ENCODE measurements around the gene XKR7.
"Not testable (repeated sequence)": the region's sequence is repeated elsewhere in the genome, so short reads cannot be mapped to it uniquely, and the experiment has no call there.

The XKR7 gene

DNA sequence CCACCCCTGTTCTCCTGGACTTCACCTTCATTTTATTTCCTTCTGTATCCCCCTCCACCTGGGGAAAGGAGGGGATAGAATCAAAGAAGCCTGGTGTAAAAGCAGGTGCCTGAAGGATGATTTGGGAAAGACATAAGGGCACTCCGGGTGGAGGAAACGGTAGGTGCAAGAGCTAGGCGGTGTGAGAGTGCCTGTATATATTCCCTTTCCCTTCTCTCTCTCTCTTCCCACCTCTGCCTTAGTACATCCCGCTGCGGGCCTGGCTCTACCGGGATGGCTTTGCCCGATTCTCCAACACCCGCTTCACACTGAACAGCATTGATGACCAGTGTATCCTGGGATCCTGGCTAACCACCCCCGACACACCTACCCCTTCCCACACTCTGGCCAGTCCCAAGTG lies 42.3 kb upstream of the XKR7 start:
- Histone ChIP-seq H3K9me3 (ENCODE audit: control insufficient read depth in 1 of 2, low read length in 2 of 2) (no peaks in the 10 kb centered on the region), H3K4me3 (ENCODE audit: low read depth in 1 of 2, low read length in 2 of 2) (no peak overlapping the region)

DNA sequence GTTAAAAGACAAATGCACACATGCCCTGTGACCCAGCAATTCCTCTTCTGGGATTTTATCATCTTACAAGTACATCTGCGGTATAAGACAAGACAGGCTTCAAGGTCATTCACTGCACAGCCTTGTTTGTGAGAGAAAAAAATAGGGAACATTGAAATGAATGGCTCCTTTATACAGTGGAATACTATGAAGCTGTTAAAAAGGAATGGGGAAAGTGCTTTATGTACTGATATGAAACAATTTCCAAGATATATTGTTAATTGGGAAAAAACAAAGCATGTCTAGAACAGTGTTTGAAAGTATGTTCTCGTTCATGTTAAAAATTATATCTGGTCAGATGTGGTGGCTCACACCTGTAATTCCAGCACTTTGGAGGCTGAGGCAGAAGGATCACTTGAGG lies 41.5 kb upstream of the XKR7 start:
- Histone ChIP-seq H3K9me3 (ENCODE audit: control insufficient read depth in 1 of 2, low read length in 2 of 2) (no peaks in the 10 kb centered on the region), H3K36me3 (ENCODE audit: control insufficient read depth in 1 of 2, insufficient read depth in 2 of 2, low read length in 2 of 2) (no peaks in the 10 kb centered on the region), H3K27ac (ENCODE audit: low read depth, low read length) (no peak overlapping the region), H3K9ac (ENCODE audit: low read depth in 1 of 2, low read length in 2 of 2) (no peak overlapping the region), H3K27me3 (ENCODE audit: control insufficient read depth in 1 of 2, insufficient read depth in 2 of 2, low read length in 2 of 2) (peaks cover 0 to 3% of the 10 kb centered on the region in 2 donors), H3K4me3 (ENCODE audit: low read depth in 1 of 2, low read length in 2 of 2) (no peak overlapping the region), H3K4me1 (ENCODE audit: control insufficient read depth in 1 of 2, insufficient read depth in 2 of 2, low read length in 2 of 2) (no peaks in the 10 kb centered on the region)

More for the DNA sequence above, 42.3 kb upstream of the XKR7 start:
- Histone ChIP-seq H3K27me3 (ENCODE audit: control insufficient read depth in 1 of 2, insufficient read depth in 2 of 2, low read length in 2 of 2) (peaks cover 0 to 3% of the 10 kb centered on the region in 2 donors), H3K27ac (ENCODE audit: low read depth, low read length) (no peak overlapping the region), H3K9ac (ENCODE audit: low read depth in 1 of 2, low read length in 2 of 2) (no peak overlapping the region), H3K4me1 (ENCODE audit: control insufficient read depth in 1 of 2, insufficient read depth in 2 of 2, low read length in 2 of 2) (no peaks in the 10 kb centered on the region), H3K36me3 (ENCODE audit: control insufficient read depth in 1 of 2, insufficient read depth in 2 of 2, low read length in 2 of 2) (no peaks in the 10 kb centered on the region)

DNA sequence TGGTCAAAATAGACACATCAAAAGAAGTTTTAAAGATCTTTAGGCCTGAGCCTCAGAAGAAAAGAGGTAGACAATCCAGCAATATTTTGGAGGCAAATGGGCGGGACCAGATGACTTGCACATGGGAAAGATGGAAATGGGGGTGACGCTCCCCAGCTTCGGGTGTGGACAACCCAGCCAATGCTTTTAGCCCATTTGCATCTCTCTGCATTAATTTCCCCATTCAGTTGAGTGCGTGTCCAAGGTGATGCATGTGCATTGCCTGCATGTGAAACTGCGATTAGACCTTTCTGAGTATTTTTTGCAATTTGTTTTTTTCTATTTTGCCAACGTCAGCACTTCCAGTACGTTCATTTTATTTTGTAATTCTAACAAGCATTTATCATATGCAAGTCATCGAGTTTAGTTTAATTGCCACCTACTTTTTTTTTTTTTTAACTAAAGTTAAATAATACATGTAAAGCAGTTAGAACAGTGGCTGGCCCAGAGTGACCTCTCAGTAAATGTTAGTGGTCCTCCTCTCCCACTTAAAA lies 40.3 kb upstream of the XKR7 start:
- Histone ChIP-seq H3K27ac (ENCODE audit: low read depth, low read length) (no peak overlapping the region), H3K4me3 (ENCODE audit: low read depth in 1 of 2, low read length in 2 of 2) (no peak overlapping the region), H3K36me3 (ENCODE audit: control insufficient read depth in 1 of 2, insufficient read depth in 2 of 2, low read length in 2 of 2) (no peaks in the 10 kb centered on the region), H3K4me1 (ENCODE audit: control insufficient read depth in 1 of 2, insufficient read depth in 2 of 2, low read length in 2 of 2) (no peaks in the 10 kb centered on the region), H3K9ac (ENCODE audit: low read depth in 1 of 2, low read length in 2 of 2) (no peak overlapping the region), H3K27me3 (ENCODE audit: control insufficient read depth in 1 of 2, insufficient read depth in 2 of 2, low read length in 2 of 2) (peaks cover 0 to 3% of the 10 kb centered on the region in 2 donors), H3K9me3 (ENCODE audit: control insufficient read depth in 1 of 2, low read length in 2 of 2) (no peaks in the 10 kb centered on the region)

DNA sequence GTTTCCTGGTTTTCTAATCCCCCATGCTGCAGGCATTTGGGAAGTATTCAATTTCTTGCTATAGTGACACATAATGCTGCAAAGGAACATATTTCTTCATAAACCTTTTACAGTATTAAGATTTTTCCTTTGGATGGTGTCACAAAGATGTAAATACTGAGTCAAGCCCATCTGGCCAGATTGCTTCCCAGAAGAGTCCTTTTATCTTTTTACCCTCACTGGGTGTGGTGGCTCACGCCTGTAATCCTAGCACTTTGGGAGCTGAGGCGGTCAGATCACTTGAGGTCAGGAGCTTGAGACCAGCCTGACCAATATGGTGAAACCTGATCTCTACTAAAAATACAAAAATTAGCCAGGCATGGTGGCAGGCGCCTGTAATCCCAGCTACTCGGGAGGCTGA lies 38.3 kb upstream of the XKR7 start:
- not testable (repeated sequence) for H3K9ac ChIP-seq (ENCODE audit: low read depth in 1 of 2, low read length in 2 of 2); H3K4me1 ChIP-seq (ENCODE audit: control insufficient read depth in 1 of 2, insufficient read depth in 2 of 2, low read length in 2 of 2); H3K4me3 ChIP-seq (ENCODE audit: low read depth in 1 of 2, low read length in 2 of 2); H3K36me3 ChIP-seq (ENCODE audit: control insufficient read depth in 1 of 2, insufficient read depth in 2 of 2, low read length in 2 of 2); H3K27ac ChIP-seq (ENCODE audit: low read depth, low read length); H3K27me3 ChIP-seq (ENCODE audit: control insufficient read depth in 1 of 2, insufficient read depth in 2 of 2, low read length in 2 of 2); H3K9me3 ChIP-seq (ENCODE audit: control insufficient read depth in 1 of 2, low read length in 2 of 2)

DNA sequence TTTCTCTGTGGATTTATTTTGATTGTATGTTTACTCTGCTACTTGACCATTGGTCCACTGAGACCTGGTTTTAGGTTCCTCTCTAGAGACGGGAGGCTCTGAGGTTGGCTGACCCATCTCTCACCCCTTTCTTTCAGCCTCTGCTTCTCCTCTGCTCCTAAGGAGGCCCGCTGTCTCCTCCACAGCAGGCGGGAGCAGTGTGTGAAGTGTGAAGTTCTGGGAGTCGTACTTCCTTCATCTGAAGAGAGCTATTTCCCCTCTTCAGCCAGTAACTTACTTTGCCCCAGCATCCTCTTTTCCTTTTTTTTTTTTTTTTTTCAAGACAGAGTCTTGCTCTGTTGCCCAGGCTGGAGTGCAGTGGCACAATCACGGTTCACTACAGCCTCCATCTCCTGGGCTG lies 37.2 kb upstream of the XKR7 start:
- Histone ChIP-seq H3K4me1 (ENCODE audit: control insufficient read depth in 1 of 2, insufficient read depth in 2 of 2, low read length in 2 of 2) (no peaks in the 10 kb centered on the region), H3K27me3 (ENCODE audit: control insufficient read depth in 1 of 2, insufficient read depth in 2 of 2, low read length in 2 of 2) (peaks cover 0 to 3% of the 10 kb centered on the region in 2 donors), H3K27ac (ENCODE audit: low read depth, low read length) (no peak overlapping the region), H3K36me3 (ENCODE audit: control insufficient read depth in 1 of 2, insufficient read depth in 2 of 2, low read length in 2 of 2) (no peaks in the 10 kb centered on the region), H3K9ac (ENCODE audit: low read depth in 1 of 2, low read length in 2 of 2) (no peak overlapping the region), H3K4me3 (ENCODE audit: low read depth in 1 of 2, low read length in 2 of 2) (no peak overlapping the region), H3K9me3 (ENCODE audit: control insufficient read depth in 1 of 2, low read length in 2 of 2) (no peaks in the 10 kb centered on the region)

DNA sequence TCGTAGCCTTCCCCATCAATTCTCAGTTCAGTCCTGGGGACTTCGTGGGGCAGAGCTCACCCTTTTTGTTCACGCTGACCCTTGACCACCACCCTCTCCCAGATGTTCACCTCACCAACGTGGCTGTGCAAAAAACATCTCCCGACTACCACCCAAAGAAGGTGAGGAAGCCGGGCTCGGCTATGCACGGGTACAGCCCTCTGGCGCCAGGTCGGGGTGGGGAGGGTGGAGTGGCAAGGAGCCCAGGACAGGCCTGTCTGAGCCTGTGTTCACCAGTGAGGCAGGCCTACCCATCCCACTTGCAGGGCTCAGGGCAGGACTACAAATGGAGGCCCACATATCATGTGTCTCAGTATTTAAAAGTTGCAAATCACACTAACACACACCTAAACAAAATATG lies 34.3 kb upstream of the XKR7 start:
- Histone ChIP-seq H3K27ac (ENCODE audit: low read depth, low read length) (no peak overlapping the region), H3K4me1 (ENCODE audit: control insufficient read depth in 1 of 2, insufficient read depth in 2 of 2, low read length in 2 of 2) (no peaks in the 10 kb centered on the region), H3K36me3 (ENCODE audit: control insufficient read depth in 1 of 2, insufficient read depth in 2 of 2, low read length in 2 of 2) (no peaks in the 10 kb centered on the region), H3K9me3 (ENCODE audit: control insufficient read depth in 1 of 2, low read length in 2 of 2) (no peaks in the 10 kb centered on the region), H3K4me3 (ENCODE audit: low read depth in 1 of 2, low read length in 2 of 2) (no peak overlapping the region), H3K27me3 (ENCODE audit: control insufficient read depth in 1 of 2, insufficient read depth in 2 of 2, low read length in 2 of 2) (peaks cover 0 to 2% of the 10 kb centered on the region in 2 donors), H3K9ac (ENCODE audit: low read depth in 1 of 2, low read length in 2 of 2) (no peak overlapping the region)

DNA sequence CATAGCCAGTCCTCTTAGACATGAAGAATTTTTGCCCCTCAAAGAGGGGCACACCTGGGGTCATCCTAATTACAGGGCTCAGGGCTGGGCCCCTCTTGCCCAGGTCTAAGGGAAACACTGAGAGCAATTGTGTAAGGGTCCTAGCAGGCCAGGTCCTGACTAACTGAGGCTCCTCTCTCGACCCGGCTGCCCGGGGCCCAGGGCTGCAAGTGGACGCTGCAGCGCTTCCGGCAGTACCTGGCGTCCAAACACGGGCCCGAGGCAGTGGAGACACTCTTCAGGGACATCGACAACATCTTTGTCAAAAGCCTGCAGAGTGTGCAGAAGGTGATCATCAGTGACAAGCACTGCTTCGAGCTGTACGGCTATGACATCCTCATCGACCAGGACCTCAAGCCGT lies 33.5 kb upstream of the XKR7 start:
- Histone ChIP-seq H3K36me3 (ENCODE audit: control insufficient read depth in 1 of 2, insufficient read depth in 2 of 2, low read length in 2 of 2) (no peaks in the 10 kb centered on the region), H3K4me1 (ENCODE audit: control insufficient read depth in 1 of 2, insufficient read depth in 2 of 2, low read length in 2 of 2) (no peaks in the 10 kb centered on the region), H3K9ac (ENCODE audit: low read depth in 1 of 2, low read length in 2 of 2) (no peak overlapping the region), H3K4me3 (ENCODE audit: low read depth in 1 of 2, low read length in 2 of 2) (no peak overlapping the region), H3K9me3 (ENCODE audit: control insufficient read depth in 1 of 2, low read length in 2 of 2) (no peaks in the 10 kb centered on the region), H3K27me3 (ENCODE audit: control insufficient read depth in 1 of 2, insufficient read depth in 2 of 2, low read length in 2 of 2) (no peaks in the 10 kb centered on the region), H3K27ac (ENCODE audit: low read depth, low read length) (no peak overlapping the region)

DNA sequence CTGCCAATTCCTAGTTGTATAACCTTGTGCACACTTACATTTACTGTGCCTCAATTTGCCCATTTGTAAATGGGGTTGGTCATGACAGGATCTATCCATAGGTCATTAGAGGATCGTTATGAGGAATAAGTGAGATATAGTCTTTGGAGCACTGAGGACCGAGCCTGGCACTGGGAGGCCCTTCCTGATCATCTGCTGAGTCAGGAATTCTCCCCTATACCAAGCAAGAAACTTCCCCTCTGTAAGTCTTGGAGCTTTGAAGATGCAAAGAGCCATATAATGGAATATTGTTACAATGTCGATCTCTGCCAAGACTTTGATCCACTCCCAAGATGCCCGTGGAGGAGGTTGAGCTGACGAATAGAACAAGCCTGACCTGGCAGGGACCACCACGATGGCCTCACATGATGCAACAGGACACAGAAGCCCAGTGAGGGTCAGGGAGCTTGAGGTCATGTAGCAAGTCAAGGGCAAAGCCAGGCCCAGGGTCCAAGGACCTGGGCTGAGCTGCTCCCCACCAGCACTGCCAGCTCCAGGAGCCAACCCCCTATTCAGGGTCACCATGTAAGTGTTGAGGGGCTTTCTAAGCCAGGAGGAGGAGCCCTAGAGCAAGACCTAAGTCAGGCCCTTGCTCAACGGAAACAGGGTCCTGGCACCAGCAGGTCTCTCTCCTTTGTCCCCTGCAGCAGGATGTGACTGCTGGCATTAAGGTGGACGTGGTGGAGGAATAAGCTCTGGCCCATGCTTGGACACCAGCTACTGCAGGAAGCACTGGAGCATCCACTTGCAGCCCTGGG lies 32.8 kb upstream of the XKR7 start:
- no peak overlapping the region for H3K9ac ChIP-seq (ENCODE audit: low read depth in 1 of 2, low read length in 2 of 2)
- H3K4me1 ChIP-seq (ENCODE audit: control insufficient read depth in 1 of 2, insufficient read depth in 2 of 2, low read length in 2 of 2), result no peaks in the 10 kb centered on the region
- no peaks in the 10 kb centered on the region for H3K36me3 ChIP-seq (ENCODE audit: control insufficient read depth in 1 of 2, insufficient read depth in 2 of 2, low read length in 2 of 2)
- H3K4me3 ChIP-seq (ENCODE audit: low read depth in 1 of 2, low read length in 2 of 2), result no peak overlapping the region
- no peaks in the 10 kb centered on the region for H3K9me3 ChIP-seq (ENCODE audit: control insufficient read depth in 1 of 2, low read length in 2 of 2)
- no peaks in the 10 kb centered on the region for H3K27me3 ChIP-seq (ENCODE audit: control insufficient read depth in 1 of 2, insufficient read depth in 2 of 2, low read length in 2 of 2)
- H3K27ac ChIP-seq (ENCODE audit: low read depth, low read length), result no peak overlapping the region

DNA sequence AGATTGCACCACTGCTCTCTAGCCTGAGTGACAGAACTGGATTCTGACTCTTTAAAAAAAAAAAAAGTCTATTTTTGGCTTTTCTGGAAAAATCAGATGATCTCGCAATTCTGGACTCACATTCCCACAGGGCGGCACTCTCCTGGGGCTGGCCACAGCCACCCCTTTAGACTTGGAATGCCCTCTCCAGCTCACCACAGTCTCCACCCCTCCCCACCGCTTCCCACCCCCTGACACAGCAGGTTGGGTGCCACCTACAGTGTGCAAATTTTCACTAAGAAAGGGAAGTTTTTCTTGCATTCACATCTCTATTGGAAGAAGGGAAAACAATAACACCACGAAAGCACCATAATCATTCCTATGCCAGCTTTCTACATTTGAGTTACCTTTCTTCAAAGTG lies 31.5 kb upstream of the XKR7 start:
- H3K9ac ChIP-seq (ENCODE audit: low read depth in 1 of 2, low read length in 2 of 2), result no peak overlapping the region
- no peak overlapping the region for H3K27ac ChIP-seq (ENCODE audit: low read depth, low read length)
- H3K27me3 ChIP-seq (ENCODE audit: control insufficient read depth in 1 of 2, insufficient read depth in 2 of 2, low read length in 2 of 2), result no peaks in the 10 kb centered on the region
- H3K36me3 ChIP-seq (ENCODE audit: control insufficient read depth in 1 of 2, insufficient read depth in 2 of 2, low read length in 2 of 2), result no peaks in the 10 kb centered on the region
- no peaks in the 10 kb centered on the region for H3K4me1 ChIP-seq (ENCODE audit: control insufficient read depth in 1 of 2, insufficient read depth in 2 of 2, low read length in 2 of 2)
- H3K9me3 ChIP-seq (ENCODE audit: control insufficient read depth in 1 of 2, low read length in 2 of 2), result no peaks in the 10 kb centered on the region
- no peak overlapping the region for H3K4me3 ChIP-seq (ENCODE audit: low read depth in 1 of 2, low read length in 2 of 2)

DNA sequence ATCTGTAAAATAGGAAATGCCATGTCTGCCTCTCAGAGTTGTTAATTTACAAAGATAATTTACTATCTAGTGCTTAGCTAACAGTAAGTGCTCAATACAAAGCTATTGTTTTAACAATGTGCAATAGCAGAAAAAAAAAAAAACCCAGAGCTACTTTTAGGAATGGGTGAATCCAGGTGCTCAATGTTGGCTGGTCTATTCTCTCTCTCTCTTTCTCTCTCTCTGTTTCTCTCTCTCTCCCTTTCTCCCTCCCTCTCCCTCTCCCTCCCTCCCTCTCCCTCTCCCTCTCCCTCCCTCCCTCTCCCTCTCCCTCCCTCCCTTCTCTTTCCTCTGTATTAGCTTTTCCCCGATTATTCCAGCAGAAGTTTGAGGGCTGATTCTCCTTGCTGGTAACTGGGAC lies 30.1 kb upstream of the XKR7 start:
- Histone ChIP-seq H3K27me3 (ENCODE audit: control insufficient read depth in 1 of 2, insufficient read depth in 2 of 2, low read length in 2 of 2) (no peaks in the 10 kb centered on the region), H3K9me3 (ENCODE audit: control insufficient read depth in 1 of 2, low read length in 2 of 2) (no peaks in the 10 kb centered on the region), H3K9ac (ENCODE audit: low read depth in 1 of 2, low read length in 2 of 2) (no peak overlapping the region), H3K4me1 (ENCODE audit: control insufficient read depth in 1 of 2, insufficient read depth in 2 of 2, low read length in 2 of 2) (no peaks in the 10 kb centered on the region), H3K4me3 (ENCODE audit: low read depth in 1 of 2, low read length in 2 of 2) (no peak overlapping the region), H3K36me3 (ENCODE audit: control insufficient read depth in 1 of 2, insufficient read depth in 2 of 2, low read length in 2 of 2) (peaks cover 0 to 4% of the 10 kb centered on the region in 2 donors), H3K27ac (ENCODE audit: low read depth, low read length) (no peak overlapping the region)

All from duodenal mucosa (tissue), 2 donors.